H9 (cell line): ENCODE measurements around the gene HECW1. TPM values are rescaled to one million over a fixed set of nuclear protein-coding genes. Genes with fewer than 3 reads are reported as not detected.

Source experiments
- DNase-seq: peaks from one replicate; pipeline ENCODE4 v3.0.0-alpha.2; 2017
- H2AFZ ChIP-seq: one replicate; pipeline ENCODE4 v1.6.1; 2013; ENCODE audit warnings: mild to moderate bottlenecking, low read length, control low read depth, moderate library complexity
- H2AK5ac ChIP-seq: 2 replicates; pipeline ENCODE4 v1.6.1; 2013; ENCODE audit warnings: low read length, control low read depth, mixed read lengths; ENCODE audit not compliant: insufficient read length
- H2BK120ac ChIP-seq: one replicate; pipeline ENCODE4 v1.6.1; 2013; ENCODE audit warnings: low read depth, mild to moderate bottlenecking, low read length, control low read depth, inconsistent platforms; ENCODE audit not compliant: poor library complexity, severe bottlenecking
- H2BK12ac ChIP-seq: 2 replicates; pipeline ENCODE4 v1.6.1; 2013; ENCODE audit warnings: low read length, control low read depth, mixed read lengths, low read depth; ENCODE audit not compliant: insufficient read length
- H2BK15ac ChIP-seq: 2 replicates; pipeline ENCODE4 v1.6.1; 2013; ENCODE audit warnings: low read depth, low read length, control low read depth
- H2BK20ac ChIP-seq: one replicate; pipeline ENCODE4 v1.6.1; 2013; ENCODE audit warnings: low read depth, mild to moderate bottlenecking, low read length, control low read depth, inconsistent platforms; ENCODE audit not compliant: poor library complexity, severe bottlenecking
- H2BK5ac ChIP-seq: 2 replicates; pipeline ENCODE4 v1.6.1; 2013; ENCODE audit warnings: low read length, control low read depth, mixed read lengths; ENCODE audit not compliant: insufficient read length
- H3K14ac ChIP-seq: 2 replicates; pipeline ENCODE4 v1.6.1; 2013; ENCODE audit warnings: low read length, control low read depth; ENCODE audit not compliant: insufficient read depth
- H3K18ac ChIP-seq: 2 replicates; pipeline ENCODE4 v1.6.1; 2013; ENCODE audit warnings: low read depth, mild to moderate bottlenecking, mixed read lengths, low read length, control low read depth; ENCODE audit not compliant: insufficient read length
- H3K23ac ChIP-seq: 2 replicates; pipeline ENCODE4 v1.6.1; 2013; ENCODE audit warnings: low read length, control low read depth, mixed read lengths, low read depth; ENCODE audit not compliant: insufficient read length
- H3K23me2 ChIP-seq: 2 replicates; pipeline ENCODE4 v1.6.1; 2013; ENCODE audit warnings: low read depth, mild to moderate bottlenecking, mixed read lengths, low read length, control low read depth; ENCODE audit not compliant: insufficient read length, poor library complexity, severe bottlenecking
- H3K27ac ChIP-seq: 2 replicates; pipeline ENCODE4 v1.5.1; 2013; ENCODE audit warnings: low read length, control low read depth, mixed read lengths, low read depth; ENCODE audit not compliant: insufficient read length
- H3K27me3 ChIP-seq: 2 replicates; pipeline ENCODE4 v1.6.1; 2013; ENCODE audit warnings: low read length, control low read depth, inconsistent platforms; ENCODE audit not compliant: insufficient read depth
- H3K4ac ChIP-seq: 2 replicates; pipeline ENCODE4 v1.6.1; 2013; ENCODE audit warnings: low read depth, mild to moderate bottlenecking, control low read depth, inconsistent platforms, low read length, moderate library complexity
- H3K4me1 ChIP-seq: 2 replicates; pipeline ENCODE4 v1.6.1; 2013; ENCODE audit warnings: low read length, control low read depth, inconsistent platforms; ENCODE audit not compliant: insufficient read depth
- H3K4me2 ChIP-seq: 2 replicates; pipeline ENCODE4 v1.6.1; 2013; ENCODE audit warnings: low read length, control low read depth, mixed read lengths; ENCODE audit not compliant: insufficient read length, insufficient read depth
- H3K56ac ChIP-seq: 2 replicates; pipeline ENCODE4 v1.6.1; 2013; ENCODE audit warnings: low read depth, mild to moderate bottlenecking, mixed read lengths, low read length, control low read depth; ENCODE audit not compliant: insufficient read length
- H3K79me1 ChIP-seq: 2 replicates; pipeline ENCODE4 v1.6.1; 2013; ENCODE audit warnings: low read depth, mild to moderate bottlenecking, moderate library complexity, low read length, control low read depth, inconsistent platforms; ENCODE audit not compliant: insufficient read depth, poor library complexity, severe bottlenecking
- H3K79me2 ChIP-seq: 2 replicates; pipeline ENCODE4 v1.6.1; 2013; ENCODE audit warnings: low read length, control low read depth, inconsistent platforms; ENCODE audit not compliant: insufficient read depth
- H3K9ac ChIP-seq: 2 replicates; pipeline ENCODE4 v1.6.1; 2013; ENCODE audit warnings: low read length, control low read depth, mixed read lengths; ENCODE audit not compliant: insufficient read length; ENCODE audit errors: extremely low read depth
- H3K9me3 ChIP-seq: one replicate; pipeline ENCODE4 v1.6.1; 2013; ENCODE audit warnings: low read depth, low read length, inconsistent platforms; ENCODE audit not compliant: control insufficient read depth
- H3T11ph ChIP-seq: one replicate; pipeline ENCODE4 v1.6.1; 2013; ENCODE audit warnings: mild to moderate bottlenecking, low read length, control low read depth, inconsistent platforms
- H4K20me1 ChIP-seq: one replicate; pipeline ENCODE4 v1.6.1; 2013; ENCODE audit not compliant: control insufficient read depth, insufficient read length, insufficient read depth
- H4K5ac ChIP-seq: 2 replicates; pipeline ENCODE4 v1.6.1; 2013; ENCODE audit warnings: low read depth, mild to moderate bottlenecking, mixed read lengths, low read length, control low read depth; ENCODE audit not compliant: insufficient read length
- H4K8ac ChIP-seq: replicated peaks from 2 replicates; pipeline ENCODE4 v1.6.1; 2013; ENCODE audit warnings: low read length, control low read depth, mixed read lengths, low read depth; ENCODE audit not compliant: insufficient read length
- H4K91ac ChIP-seq: 2 replicates; pipeline ENCODE4 v1.6.1; 2013; ENCODE audit warnings: low read depth, mild to moderate bottlenecking, moderate library complexity, mixed read lengths, low read length, control low read depth; ENCODE audit not compliant: insufficient read length
- H3K27ac Mint-ChIP-seq, 3 experiments: 2 replicates in 2 of 3; 3 replicates in 1 of 3; pipeline ENCODE4 v1.8.0; 2020 to 2021; ENCODE audit warnings: mixed read lengths in 3 of 3, mild to moderate bottlenecking in 1 of 3, moderate library complexity in 1 of 3
- H3K27me3 Mint-ChIP-seq: 2 replicates; pipeline ENCODE4 v1.8.0; 2021; ENCODE audit warnings: low read depth, mild to moderate bottlenecking, moderate library complexity, mixed read lengths
- H3K36me3 Mint-ChIP-seq, 3 experiments: 2 replicates in 2 of 3; 3 replicates in 1 of 3; pipeline ENCODE4 v1.8.0; 2020 to 2021; ENCODE audit warnings: low read depth in 3 of 3, mixed read lengths in 3 of 3; ENCODE audit not compliant: insufficient read depth in 1 of 3
- H3K4me1 Mint-ChIP-seq, 2 experiments: 2 replicates each; pipeline ENCODE4 v1.8.0; 2020; ENCODE audit warnings: mixed read lengths in 2 of 2
- H3K4me3 Mint-ChIP-seq, 2 experiments: 2 replicates in 1 of 2; 3 replicates in 1 of 2; pipeline ENCODE4 v1.8.0; 2020 to 2021; ENCODE audit warnings: mild to moderate bottlenecking in 2 of 2, mixed read lengths in 2 of 2, moderate library complexity in 1 of 2
- H3K9me3 Mint-ChIP-seq, 2 experiments: 2 replicates in 1 of 2; 3 replicates in 1 of 2; pipeline ENCODE4 v1.8.0; 2020; ENCODE audit warnings: mild to moderate bottlenecking in 2 of 2, mixed read lengths in 2 of 2, moderate library complexity in 1 of 2
- CTCF ChIP-seq: fragments of 200-600 bp; sonication (generic); conservative IDR thresholded peaks from 3 replicates; pipeline ENCODE4 v1.8.0; 2021; ENCODE audit warnings: antibody characterized with exemption, mild to moderate bottlenecking
- WGBS: extraction: QIAGEN DNeasy Blood & Tissue Kit; methylation state at CpG from one replicate; pipeline ENCODE4 v1.1.7; 2013; ENCODE audit warnings: missing lambda C conversion rate, low lambda C conversion rate, mixed read lengths; ENCODE audit not compliant: insufficient read length; ENCODE audit errors: extremely low coverage; 5-methylcytosine and 5-hydroxymethylcytosine counted together
- total RNA-seq: library from RNA; stranded (reverse); gene quantifications from 2 replicates; pipeline ENCODE4 v1.2.1, GENCODE V29; 2021

Gene HECW1
- total RNA-seq, 1 experiment from 2014 or later = 5.0 TPM

GRCh38 chr7:43496596-43496995, 384.1 kb downstream of the HECW1 start:
- H4K5ac ChIP-seq = no peak overlapping the region
- H2BK5ac ChIP-seq = no peak overlapping the region
- H4K8ac ChIP-seq = no peak overlapping the region
- no peak for DNase-seq
- H3K79me1 ChIP-seq = no peaks in the 10 kb centered on the region
- no peak overlapping the region for H3K27ac ChIP-seq
- H4K20me1 ChIP-seq = no peaks in the 10 kb centered on the region
- H2BK15ac ChIP-seq = no peak overlapping the region
- no peak overlapping the region for H3K23ac ChIP-seq
- no peak overlapping the region for H2BK120ac ChIP-seq
- H3K9ac ChIP-seq = no peak overlapping the region
- H3K4me1 Mint-ChIP-seq = peaks cover 5 to 7% of the 10 kb centered on the region in 2 experiments
- TF ChIP-seq CTCF = no peak
- no peak overlapping the region for H3K18ac ChIP-seq
- H3K27me3 Mint-ChIP-seq = no peaks in the 10 kb centered on the region
- H2AFZ ChIP-seq = no peak overlapping the region
- no peak overlapping the region for H3K56ac ChIP-seq
- H3K4me1 ChIP-seq = no peaks in the 10 kb centered on the region
- H3K4ac ChIP-seq = no peak overlapping the region
- no peaks in the 10 kb centered on the region for H3K9me3 ChIP-seq
- no peak overlapping the region for H3T11ph ChIP-seq
- H3K36me3 Mint-ChIP-seq = no peaks in the 10 kb centered on the region
- H3K14ac ChIP-seq = no peak overlapping the region
- no peak overlapping the region for H4K91ac ChIP-seq
- no peak overlapping the region for H3K4me3 Mint-ChIP-seq
- no peaks in the 10 kb centered on the region for H3K23me2 ChIP-seq
- no peaks in the 10 kb centered on the region for H3K9me3 Mint-ChIP-seq
- H3K79me2 ChIP-seq = no peaks in the 10 kb centered on the region
- no peaks in the 10 kb centered on the region for H3K27me3 ChIP-seq
- no peak overlapping the region for H2BK12ac ChIP-seq
- no CpG with 5 or more reads among the region's 2 CpGs for WGBS
- no peak overlapping the region for H2BK20ac ChIP-seq
- H3K4me2 ChIP-seq = no peak overlapping the region
- H2AK5ac ChIP-seq = no peak overlapping the region
- no peak overlapping the region for H3K27ac Mint-ChIP-seq
